IMR-90 (cell line): ENCODE data around the gene GLT8D2. TPM values are rescaled to one million over a fixed set of nuclear protein-coding genes. Genes with fewer than 3 reads are reported as not detected.

Source experiments
- ATAC-seq: fragments of 200-7000 bp; cut with Tn5 transposase; 2 replicates; pipeline ENCODE4 v1.9.1; 2020; ENCODE audit warnings: low read depth, mild to moderate bottlenecking, moderate library complexity
- BruUV-seq: library from RNA; stranded (reverse); fragments of 400-500 nt; replicated peaks from 2 replicates; lab custom pipeline; 2021; lab: Mats Ljungman, UMichigan
- CTCF ChIA-PET: fragments of 300-600 bp; formaldehyde crosslinking; extraction: SDS; loops from one replicate; lab custom pipeline; 2021; ENCODE audit warnings: antibody characterized with exemption; lab: Yijun Ruan, JAX
- POLR2A ChIA-PET: fragments of 300-600 bp; sonication (Branson Sonifier 250); formaldehyde crosslinking; loops from one replicate; lab custom pipeline; 2022; ENCODE audit warnings: antibody characterized with exemption; ENCODE audit not compliant: unreplicated experiment; lab: Charles Lee
- DNase-seq: peaks from one replicate; pipeline ENCODE4 v3.0.0; 2013
- H2AFZ ChIP-seq: replicated peaks from 2 replicates; pipeline ENCODE3; 2013; ENCODE audit warnings: low read length, mild to moderate bottlenecking; ENCODE audit not compliant: poor library complexity
- H2AK5ac ChIP-seq: 2 replicates; pipeline ENCODE4 v1.6.1; 2013; ENCODE audit warnings: low read depth, low read length, inconsistent platforms
- H2AK9ac ChIP-seq: replicated peaks from 2 replicates; pipeline ENCODE3; 2013; ENCODE audit warnings: mild to moderate bottlenecking, low read depth, low read length, moderate library complexity; ENCODE audit not compliant: poor library complexity
- H2BK120ac ChIP-seq: 2 replicates; pipeline ENCODE4 v1.6.1; 2013; ENCODE audit warnings: low read depth, low read length, inconsistent platforms
- H2BK15ac ChIP-seq: 3 replicates; pipeline ENCODE4 v1.6.1; 2013; ENCODE audit warnings: low read depth, low read length, inconsistent platforms
- H2BK20ac ChIP-seq: 2 replicates; pipeline ENCODE4 v1.6.1; 2013; ENCODE audit warnings: low read depth, mild to moderate bottlenecking, inconsistent platforms, low read length, moderate library complexity
- H2BK5ac ChIP-seq: 2 replicates; pipeline ENCODE4 v1.6.1; 2013; ENCODE audit warnings: mild to moderate bottlenecking, low read depth, low read length, inconsistent platforms; ENCODE audit not compliant: poor library complexity, severe bottlenecking
- H3K14ac ChIP-seq: replicated peaks from 2 replicates; pipeline ENCODE4 v1.6.1; 2013; ENCODE audit warnings: low read depth, low read length, inconsistent platforms
- H3K18ac ChIP-seq: 2 replicates; pipeline ENCODE4 v1.6.1; 2013; ENCODE audit warnings: low read depth, low read length, control low read depth
- H3K23ac ChIP-seq: 2 replicates; pipeline ENCODE4 v1.6.1; 2013; ENCODE audit warnings: low read depth, low read length, inconsistent platforms
- H3K27ac ChIP-seq: 2 replicates; pipeline ENCODE4 v1.5.1; 2013; ENCODE audit warnings: mild to moderate bottlenecking, control low read depth, low read length; ENCODE audit not compliant: insufficient read depth
- H3K27me3 ChIP-seq: 2 replicates; pipeline ENCODE4 v1.6.1; 2013; ENCODE audit warnings: low read length; ENCODE audit not compliant: control insufficient read depth, insufficient read depth
- H3K36me3 ChIP-seq: 2 replicates; pipeline ENCODE4 v1.6.1; 2013; ENCODE audit warnings: low read length, mixed read lengths; ENCODE audit not compliant: control insufficient read depth, insufficient read depth
- H3K4ac ChIP-seq: 2 replicates; pipeline ENCODE4 v1.6.1; 2013; ENCODE audit warnings: low read depth, low read length, inconsistent platforms
- H3K4me1 ChIP-seq: 2 replicates; pipeline ENCODE4 v1.6.1; 2013; ENCODE audit warnings: low read length, mixed read lengths; ENCODE audit not compliant: control insufficient read depth, insufficient read depth
- H3K4me2 ChIP-seq: 2 replicates; pipeline ENCODE4 v1.6.1; 2013; ENCODE audit warnings: low read depth, mild to moderate bottlenecking, control low read depth, low read length, moderate library complexity
- H3K4me3 ChIP-seq: 2 replicates; pipeline ENCODE4 v1.5.1; 2013; ENCODE audit warnings: low read depth, mild to moderate bottlenecking, control low read depth, low read length, moderate library complexity; ENCODE audit not compliant: insufficient read depth
- H3K56ac ChIP-seq: 2 replicates; pipeline ENCODE4 v1.6.1; 2013; ENCODE audit warnings: low read length, inconsistent platforms; ENCODE audit not compliant: insufficient read depth; ENCODE audit errors: extremely low read depth
- H3K79me1 ChIP-seq, 2 experiments: 2 replicates each; pipeline ENCODE4 v1.6.1; 2013; ENCODE audit warnings: low read length in 2 of 2, inconsistent platforms in 1 of 2, low read depth in 1 of 2
- H3K9ac ChIP-seq: 2 replicates; pipeline ENCODE4 v1.6.1; 2013; ENCODE audit warnings: low read depth, low read length, control low read depth
- H3K9me1 ChIP-seq: 2 replicates; pipeline ENCODE4 v1.6.1; 2013; ENCODE audit warnings: low read length, inconsistent platforms; ENCODE audit not compliant: insufficient read depth
- H3K9me3 ChIP-seq: 2 replicates; pipeline ENCODE4 v1.6.1; 2013; ENCODE audit warnings: low read length; ENCODE audit not compliant: control insufficient read depth, insufficient read depth
- H4K20me1 ChIP-seq: 2 replicates; pipeline ENCODE4 v1.6.1; 2013; ENCODE audit warnings: low read length, inconsistent platforms; ENCODE audit not compliant: insufficient read depth
- H4K5ac ChIP-seq: 2 replicates; pipeline ENCODE4 v1.6.1; 2013; ENCODE audit warnings: mild to moderate bottlenecking, low read depth, low read length, control low read depth
- H4K8ac ChIP-seq, 2 experiments: 2 replicates each; pipeline ENCODE4 v1.6.1; 2013; ENCODE audit warnings: low read depth in 2 of 2, low read length in 2 of 2, control low read depth in 1 of 2, inconsistent platforms in 1 of 2
- H4K91ac ChIP-seq: 2 replicates; pipeline ENCODE4 v1.6.1; 2013; ENCODE audit warnings: low read depth, low read length, inconsistent platforms; ENCODE audit not compliant: insufficient read depth
- BHLHE40 ChIP-seq: fragments of 150-350 bp; IDR thresholded peaks from 2 replicates; pipeline ENCODE4 v1.6.1; 2016; ENCODE audit warnings: mild to moderate bottlenecking, low read depth, low read length
- CEBPB ChIP-seq: IDR thresholded peaks from 2 replicates; pipeline ENCODE4 v1.6.1; 2012; ENCODE audit warnings: low read depth, low read length, improper control_type of control experiment
- CHD1 ChIP-seq: IDR thresholded peaks from 2 replicates; pipeline ENCODE4 v1.6.1; 2012; ENCODE audit warnings: low read depth, low read length, improper control_type of control experiment
- FOS ChIP-seq: fragments of 150-350 bp; IDR thresholded peaks from 2 replicates; pipeline ENCODE4 v1.6.1; 2016; ENCODE audit warnings: low read depth, low read length
- MAFK ChIP-seq: IDR thresholded peaks from 2 replicates; pipeline ENCODE4 v1.6.1; 2012; ENCODE audit warnings: low read depth, low read length, improper control_type of control experiment
- MAZ ChIP-seq: IDR thresholded peaks from 2 replicates; pipeline ENCODE4 v1.6.1; 2012; ENCODE audit warnings: low read depth, mild to moderate bottlenecking, low read length, improper control_type of control experiment, moderate library complexity, borderline replicate concordance
- NFE2L2 ChIP-seq: fragments of 150-350 bp; IDR thresholded peaks from 2 replicates; pipeline ENCODE4 v1.6.1; 2016; ENCODE audit warnings: low read depth, mild to moderate bottlenecking, low read length
- POLR2A ChIP-seq: IDR thresholded peaks from 2 replicates; pipeline ENCODE4 v1.6.1; 2012; ENCODE audit warnings: mild to moderate bottlenecking, low read depth, low read length
- RAD21 ChIP-seq: IDR thresholded peaks from 2 replicates; pipeline ENCODE4 v1.6.1; 2012; ENCODE audit warnings: low read length, improper control_type of control experiment
- RCOR1 ChIP-seq: IDR thresholded peaks from 2 replicates; pipeline ENCODE4 v1.6.1; 2012; ENCODE audit warnings: mild to moderate bottlenecking, low read length, improper control_type of control experiment; ENCODE audit not compliant: insufficient replicate concordance
- RFX5 ChIP-seq: IDR thresholded peaks from 2 replicates; pipeline ENCODE4 v1.8.0; 2012; ENCODE audit warnings: low read depth, mild to moderate bottlenecking, low read length, moderate library complexity
- SMC3 ChIP-seq: fragments of 150-350 bp; IDR thresholded peaks from 2 replicates; pipeline ENCODE4 v1.6.1; 2016; ENCODE audit warnings: low read depth, mild to moderate bottlenecking, antibody characterized with exemption, low read length, moderate library complexity
- WGBS, 2 experiments: methylation state at CpG; one replicate each; pipeline versions ENCODE4 v1.1.5 to v1.1.7; 2013; ENCODE audit warnings: missing lambda C conversion rate in 2 of 2; ENCODE audit not compliant: insufficient read length in 1 of 2; ENCODE audit errors: extremely low coverage in 2 of 2; 5-methylcytosine and 5-hydroxymethylcytosine counted together
- dilution Hi-C: fragments of 300-500 bp; cut with HindIII; formaldehyde crosslinking; loops from one replicate; pipeline ENCODE4 v1.14.3; 2018; ENCODE audit warnings: low sequenced_read_pairs; ENCODE audit not compliant: unreplicated experiment
- in situ Hi-C: fragments of 300-500 bp; cut with MboI; formaldehyde crosslinking; loops from 3 replicates; pipeline ENCODE4 v1.14.3; 2019; ENCODE audit warnings: low sequenced_read_pairs, inconsistent platforms, mixed read lengths
- intact Hi-C: fragments of 100-400 bp; cut with micrococcal nuclease; formaldehyde crosslinking; loops from 2 replicates; pipeline ENCODE4 v1.10.0; 2022
- polyA plus RNA-seq, 3 experiments: library from polyadenylated mRNA; depleted of rRNA; stranded (reverse); fragments of >200 nt; gene quantifications; 2 replicates each; pipeline ENCODE4 v1.2.3, GENCODE V29; 2012; ENCODE audit warnings: low replicate concordance in 1 of 3
- total RNA-seq: library from RNA; depleted of rRNA; stranded (reverse); fragments of >200 nt; gene quantifications from 2 replicates; pipeline ENCODE4 v1.2.3, GENCODE V29; 2012
- TF ChIP-seq, protein P1 (sequence below): conservative IDR thresholded peaks from 2 replicates; pipeline ENCODE4 v1.5.1; 2012; ENCODE audit warnings: mild to moderate bottlenecking, low read depth, low read length, improper control_type of control experiment
- TF ChIP-seq, protein P2 (sequence below): fragments of 150-350 bp; IDR thresholded peaks from 2 replicates; pipeline ENCODE4 v1.6.1; 2016; ENCODE audit warnings: low read depth, mild to moderate bottlenecking, low read length, moderate library complexity, borderline replicate concordance

The GLT8D2 gene
- total and polyA plus RNA-seq, 2 of the 4 experiments (the other 2 are of a cell fraction): 33.5 to 47.9 TPM

DNA sequence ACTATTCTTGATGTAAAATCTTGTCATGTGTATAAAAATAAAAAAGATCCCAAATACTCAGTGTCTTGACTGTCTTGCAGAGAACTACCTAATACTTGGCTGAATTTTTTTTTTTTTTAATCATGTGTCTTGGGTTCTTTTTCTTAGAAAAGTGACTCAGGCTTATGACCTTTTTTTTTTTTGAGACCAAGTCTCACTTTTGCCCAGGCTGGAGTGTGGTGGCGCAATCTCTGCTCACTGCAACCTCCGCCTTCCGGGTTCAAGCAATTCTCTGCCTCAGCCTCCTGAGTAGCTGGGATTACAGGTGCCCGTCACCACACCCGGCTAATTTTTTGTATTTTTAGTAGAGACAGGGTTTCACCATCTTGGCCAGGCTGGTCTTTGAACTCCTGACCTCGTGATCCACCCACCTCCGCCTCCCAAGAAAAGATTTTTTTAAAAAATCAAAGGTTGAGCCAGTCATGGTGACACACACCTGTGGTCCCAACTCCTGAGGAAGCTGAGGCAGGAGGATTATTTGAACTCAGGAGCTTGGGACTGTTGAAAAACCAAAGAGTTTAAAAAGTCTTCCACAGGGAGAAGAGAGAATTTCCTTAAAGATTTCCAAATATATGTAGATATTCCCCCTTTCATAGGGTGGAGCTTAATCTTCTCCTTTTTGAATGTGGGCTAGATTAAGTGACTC, 102.0 kb downstream of the GLT8D2 start:
- no peaks in the 10 kb centered on the region for H3K9me3 ChIP-seq
- H4K20me1 ChIP-seq: peaks cover 9% of the 10 kb centered on the region; the same call in 1 of the 2 replicates
- WGBS, 2 experiments: no CpG with 5 or more reads among the region's 7 CpGs
- no peak overlapping the region for H2BK5ac ChIP-seq
- H3K4me2 ChIP-seq: no peak overlapping the region
- no peak overlapping the region for H4K91ac ChIP-seq
- H3K18ac ChIP-seq: no peak overlapping the region
- H3K23ac ChIP-seq: no peak overlapping the region
- no TSS peak for BruUV-seq
- H3K9ac ChIP-seq: no peak overlapping the region
- POLR2A ChIA-PET: no interaction called here
- no peak overlapping the region for H2AK9ac ChIP-seq
- H3K79me1 ChIP-seq: peaks cover 24 to 26% of the 10 kb centered on the region in 2 experiments
- intact Hi-C loops: loop anchor here (10.0 kb wide), 1 partner anchor 377 kb away; no protein-coding TSS in a partner anchor
- no peak overlapping the region for H2AFZ ChIP-seq
- dilution Hi-C loops: no loop called here
- H2BK120ac ChIP-seq: no peak overlapping the region
- CTCF ChIA-PET: no interaction called here
- no peak for TF ChIP-seq POLR2A
- TF ChIP-seq MAFK: no peak
- TF ChIP-seq, protein P1, sequence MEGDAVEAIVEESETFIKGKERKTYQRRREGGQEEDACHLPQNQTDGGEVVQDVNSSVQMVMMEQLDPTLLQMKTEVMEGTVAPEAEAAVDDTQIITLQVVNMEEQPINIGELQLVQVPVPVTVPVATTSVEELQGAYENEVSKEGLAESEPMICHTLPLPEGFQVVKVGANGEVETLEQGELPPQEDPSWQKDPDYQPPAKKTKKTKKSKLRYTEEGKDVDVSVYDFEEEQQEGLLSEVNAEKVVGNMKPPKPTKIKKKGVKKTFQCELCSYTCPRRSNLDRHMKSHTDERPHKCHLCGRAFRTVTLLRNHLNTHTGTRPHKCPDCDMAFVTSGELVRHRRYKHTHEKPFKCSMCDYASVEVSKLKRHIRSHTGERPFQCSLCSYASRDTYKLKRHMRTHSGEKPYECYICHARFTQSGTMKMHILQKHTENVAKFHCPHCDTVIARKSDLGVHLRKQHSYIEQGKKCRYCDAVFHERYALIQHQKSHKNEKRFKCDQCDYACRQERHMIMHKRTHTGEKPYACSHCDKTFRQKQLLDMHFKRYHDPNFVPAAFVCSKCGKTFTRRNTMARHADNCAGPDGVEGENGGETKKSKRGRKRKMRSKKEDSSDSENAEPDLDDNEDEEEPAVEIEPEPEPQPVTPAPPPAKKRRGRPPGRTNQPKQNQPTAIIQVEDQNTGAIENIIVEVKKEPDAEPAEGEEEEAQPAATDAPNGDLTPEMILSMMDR: no peak
- no peak for TF ChIP-seq RAD21
- TF ChIP-seq, protein P2, sequence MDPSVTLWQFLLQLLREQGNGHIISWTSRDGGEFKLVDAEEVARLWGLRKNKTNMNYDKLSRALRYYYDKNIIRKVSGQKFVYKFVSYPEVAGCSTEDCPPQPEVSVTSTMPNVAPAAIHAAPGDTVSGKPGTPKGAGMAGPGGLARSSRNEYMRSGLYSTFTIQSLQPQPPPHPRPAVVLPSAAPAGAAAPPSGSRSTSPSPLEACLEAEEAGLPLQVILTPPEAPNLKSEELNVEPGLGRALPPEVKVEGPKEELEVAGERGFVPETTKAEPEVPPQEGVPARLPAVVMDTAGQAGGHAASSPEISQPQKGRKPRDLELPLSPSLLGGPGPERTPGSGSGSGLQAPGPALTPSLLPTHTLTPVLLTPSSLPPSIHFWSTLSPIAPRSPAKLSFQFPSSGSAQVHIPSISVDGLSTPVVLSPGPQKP: no peak
- TF ChIP-seq RCOR1: no peak
- TF ChIP-seq NFE2L2: no peak
- no peak for TF ChIP-seq RFX5
- no peak for TF ChIP-seq CHD1
- no peak for TF ChIP-seq FOS
- no peak for TF ChIP-seq SMC3
- no peak for TF ChIP-seq MAZ
- TF ChIP-seq BHLHE40: no peak
- TF ChIP-seq CEBPB: no peak
- DNase-seq (no peak), ATAC-seq (no peak)
- H3K27ac ChIP-seq: no peak overlapping the region
- H3K14ac ChIP-seq: no peak overlapping the region
- H3K56ac ChIP-seq: no peak overlapping the region
- H3K4me3 ChIP-seq: no peak overlapping the region
- no peaks in the 10 kb centered on the region for H3K27me3 ChIP-seq
- H4K8ac ChIP-seq: no peak overlapping the region
- no peak overlapping the region for H4K5ac ChIP-seq
- in situ Hi-C loops: no loop called here
- H2BK15ac ChIP-seq: no peak overlapping the region
- H3K36me3 ChIP-seq: peaks cover 54% of the 10 kb centered on the region
- H2AK5ac ChIP-seq: no peak overlapping the region
- H2BK20ac ChIP-seq: no peak overlapping the region
- H3K4me1 ChIP-seq: no peaks in the 10 kb centered on the region
- H3K4ac ChIP-seq: no peak overlapping the region
- H3K9me1 ChIP-seq: no peaks in the 10 kb centered on the region
